GM21786 (cell line): ENCODE measurements around the gene CEACAM18.
A peak's percentile ranks its signal among the peaks of the same experiment; 100 is the strongest.
"Not testable (repeated sequence)": the region's sequence is repeated elsewhere in the genome, so short reads cannot be mapped to it uniquely, and the experiment has no call there.

Experiments
- ATAC-seq: cut with Tn5 transposase; IDR thresholded peaks from one replicate; pipeline ENCODE4 v1.9.1; 2021; ENCODE audit not compliant: unreplicated experiment

The CEACAM18 gene

DNA sequence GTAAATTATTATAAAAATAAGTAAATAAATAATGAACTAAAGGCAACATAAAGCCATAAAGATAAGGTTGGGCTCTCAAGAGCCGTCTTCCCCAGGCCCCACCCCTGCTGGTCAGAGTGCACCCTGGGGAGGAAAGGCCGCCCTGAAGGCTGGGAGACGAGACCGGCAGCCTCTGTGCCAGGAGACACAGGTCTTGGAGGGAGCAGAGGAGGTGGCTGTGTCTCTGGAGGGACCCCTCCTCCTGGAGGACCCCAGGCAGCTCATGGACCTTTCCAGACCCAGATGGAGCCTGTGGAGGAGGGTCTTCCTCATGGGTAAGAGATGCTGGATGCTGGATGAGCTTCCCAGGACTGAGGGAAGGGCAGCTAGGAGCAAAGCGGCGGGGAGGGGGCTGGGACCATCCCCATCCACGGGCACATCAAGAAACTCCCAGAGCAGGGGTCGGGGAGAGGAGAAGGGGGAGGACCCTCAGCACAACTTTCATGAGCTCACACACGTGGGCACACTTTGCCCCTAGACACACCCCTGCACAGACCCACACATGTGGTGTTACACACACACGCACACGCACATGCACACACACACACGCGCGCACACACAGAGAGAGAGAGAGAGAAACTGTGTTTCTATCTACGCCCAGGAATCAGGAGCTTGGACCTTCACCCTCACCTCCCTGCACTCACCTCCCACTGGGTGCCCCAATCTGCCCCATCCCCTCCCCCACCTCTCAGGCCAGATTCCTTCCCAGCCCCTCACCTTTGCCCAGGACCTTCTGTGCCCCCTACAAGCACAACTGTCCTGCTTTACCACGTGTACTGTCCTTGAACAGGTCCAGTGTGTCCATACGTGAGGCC lies at the start of gene CEACAM18:
Gene CEACAM18 (plus strand): TSS at position 159 of the 854 bp plus-strand sequence.
- ATAC-seq: no peak

DNA sequence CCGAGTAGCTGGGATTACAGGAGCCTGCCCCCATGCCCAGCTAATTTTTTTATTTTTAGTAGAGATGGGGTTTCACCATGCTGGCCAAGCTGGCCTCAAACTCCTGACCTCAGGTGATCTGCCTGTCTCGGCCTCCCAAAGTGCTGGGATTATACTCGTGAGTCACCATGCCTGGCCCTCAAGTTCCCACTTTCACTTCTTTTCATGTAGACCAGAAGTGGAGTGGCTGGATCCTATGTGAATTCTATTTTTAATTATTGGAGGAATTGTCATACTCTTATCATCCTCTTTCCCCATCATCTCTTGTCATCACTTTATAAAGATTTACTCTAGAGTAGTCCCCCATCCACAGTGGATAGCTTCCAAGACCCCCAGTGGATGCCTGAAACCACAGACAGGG lies 48.1 kb upstream of the CEACAM18 start:
- no peak for ATAC-seq

DNA sequence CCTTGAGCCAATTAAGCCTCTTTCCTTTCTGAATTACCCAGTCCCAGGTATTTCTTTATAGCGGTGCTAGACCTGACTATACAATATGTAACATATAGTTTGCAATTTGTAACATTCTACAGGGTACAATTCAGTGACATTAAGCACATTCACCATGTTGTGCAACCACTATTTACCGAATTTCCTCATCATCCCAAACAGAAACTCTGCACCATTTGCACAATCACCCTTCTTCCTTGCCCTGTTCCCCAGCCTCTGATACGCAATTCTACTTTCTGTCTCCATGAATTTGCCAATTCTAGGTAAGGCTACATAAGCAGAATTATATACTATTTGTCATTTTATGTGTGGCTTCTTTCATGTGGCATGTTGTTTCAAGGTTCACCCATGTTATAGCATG lies 47.2 kb upstream of the CEACAM18 start:
- ATAC-seq: no peak

DNA sequence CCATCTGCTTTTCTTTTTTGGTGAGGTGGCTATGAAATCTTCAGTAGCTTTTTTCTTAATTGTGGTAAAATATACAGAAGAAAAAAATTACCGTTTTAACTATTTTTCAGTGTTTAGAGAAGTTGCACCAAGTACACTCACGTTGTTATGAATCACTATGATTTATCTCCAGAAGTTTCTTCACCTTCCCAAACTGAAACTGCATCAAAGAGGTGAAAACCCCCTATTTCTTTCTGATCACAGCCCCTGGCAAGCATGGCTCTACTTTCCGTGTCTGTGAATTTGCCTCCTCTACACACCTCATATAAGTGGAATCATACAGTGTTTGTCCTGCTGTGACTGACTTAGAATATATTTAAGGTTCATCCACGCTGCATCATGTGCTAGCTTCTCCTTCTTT lies 45.3 kb upstream of the CEACAM18 start:
- no peak for ATAC-seq

DNA sequence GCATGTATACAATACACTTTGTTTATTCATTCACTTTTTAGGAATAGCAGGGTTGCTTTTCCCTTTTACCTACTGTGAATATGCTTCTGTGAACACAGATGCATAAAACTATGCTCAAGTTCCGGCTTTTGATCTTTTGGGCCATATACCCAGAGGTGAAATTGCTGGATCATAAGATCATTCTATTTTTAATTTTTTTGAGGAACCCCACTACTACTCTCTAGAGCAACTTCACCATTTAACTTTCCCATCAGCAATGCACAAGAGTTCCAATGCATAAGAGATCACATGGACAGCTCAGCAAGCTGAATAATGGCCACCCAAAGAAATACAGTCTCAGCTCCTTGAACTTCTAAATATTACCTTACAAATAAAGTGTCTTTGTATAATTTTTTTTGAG lies 43.9 kb upstream of the CEACAM18 start:
- ATAC-seq: no peak

DNA sequence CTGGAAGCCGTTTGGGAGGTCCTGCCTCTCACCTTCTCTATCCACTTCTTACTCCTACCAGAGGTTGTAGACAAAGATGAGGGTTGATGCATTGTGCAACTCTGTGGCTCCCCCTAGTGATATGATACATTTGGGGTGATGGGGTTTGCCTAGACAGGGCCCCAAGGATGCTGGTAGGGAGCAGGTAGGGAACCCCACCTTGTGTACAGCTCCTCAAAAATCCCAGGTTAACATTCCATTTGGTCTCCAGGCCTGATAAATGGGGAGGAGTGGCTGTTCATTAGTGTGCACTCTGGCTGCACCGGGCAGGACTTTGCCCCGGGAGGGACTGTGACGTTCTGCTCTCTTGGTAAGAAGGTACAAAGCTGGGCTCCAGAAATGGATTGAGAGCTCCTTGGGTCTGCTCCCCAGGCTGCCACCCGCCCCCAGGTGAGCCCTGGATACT lies 39.3 kb upstream of the CEACAM18 start:
- ATAC-seq: no peak

DNA sequence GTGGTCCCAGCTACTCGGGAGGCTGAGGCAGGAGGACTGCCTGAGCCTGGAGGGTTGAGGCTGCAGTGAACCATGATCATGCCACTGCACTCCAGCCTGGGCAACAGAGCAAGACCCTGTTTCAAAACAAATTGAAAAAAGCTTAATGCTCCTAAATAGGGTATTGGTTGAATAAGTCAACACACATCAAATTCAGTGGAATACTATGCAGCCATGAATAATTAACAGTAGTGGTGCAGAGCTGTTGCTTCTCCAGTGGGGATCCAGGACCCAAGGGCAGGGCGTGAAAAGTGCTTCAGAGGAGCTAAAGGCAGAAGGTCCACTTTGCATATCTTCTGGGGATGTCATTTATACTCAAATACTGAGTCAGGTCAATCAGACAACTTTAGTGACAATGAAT lies 38.3 kb upstream of the CEACAM18 start:
- ATAC-seq: no peak

DNA sequence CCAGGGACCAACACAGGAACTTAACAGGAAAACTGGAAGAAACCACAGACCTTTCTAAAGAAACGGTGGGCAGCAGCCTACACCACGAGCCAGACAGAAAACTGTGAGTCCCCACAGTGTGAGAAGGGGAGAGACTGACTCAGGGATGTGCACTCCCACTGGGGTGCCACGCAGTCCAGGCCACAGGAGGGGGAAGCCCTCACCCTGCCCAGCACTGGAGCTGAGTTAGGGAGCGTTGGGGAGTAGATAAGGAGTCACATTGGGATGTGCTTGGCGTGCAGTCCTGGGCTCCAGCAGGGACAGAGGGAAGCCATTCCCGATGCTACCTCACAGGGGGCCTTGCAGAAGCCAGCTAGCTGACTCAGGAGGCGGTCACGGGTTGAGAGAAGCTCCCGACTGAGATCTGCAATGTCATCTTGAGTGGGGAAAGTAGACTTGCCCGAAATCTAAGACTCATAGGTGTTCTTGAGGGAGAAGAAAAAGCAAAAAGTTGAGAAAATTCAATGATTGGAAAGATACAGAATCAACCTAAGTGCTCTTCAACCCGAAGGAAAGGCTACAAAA lies 37.4 kb upstream of the CEACAM18 start:
- no peak for ATAC-seq

DNA sequence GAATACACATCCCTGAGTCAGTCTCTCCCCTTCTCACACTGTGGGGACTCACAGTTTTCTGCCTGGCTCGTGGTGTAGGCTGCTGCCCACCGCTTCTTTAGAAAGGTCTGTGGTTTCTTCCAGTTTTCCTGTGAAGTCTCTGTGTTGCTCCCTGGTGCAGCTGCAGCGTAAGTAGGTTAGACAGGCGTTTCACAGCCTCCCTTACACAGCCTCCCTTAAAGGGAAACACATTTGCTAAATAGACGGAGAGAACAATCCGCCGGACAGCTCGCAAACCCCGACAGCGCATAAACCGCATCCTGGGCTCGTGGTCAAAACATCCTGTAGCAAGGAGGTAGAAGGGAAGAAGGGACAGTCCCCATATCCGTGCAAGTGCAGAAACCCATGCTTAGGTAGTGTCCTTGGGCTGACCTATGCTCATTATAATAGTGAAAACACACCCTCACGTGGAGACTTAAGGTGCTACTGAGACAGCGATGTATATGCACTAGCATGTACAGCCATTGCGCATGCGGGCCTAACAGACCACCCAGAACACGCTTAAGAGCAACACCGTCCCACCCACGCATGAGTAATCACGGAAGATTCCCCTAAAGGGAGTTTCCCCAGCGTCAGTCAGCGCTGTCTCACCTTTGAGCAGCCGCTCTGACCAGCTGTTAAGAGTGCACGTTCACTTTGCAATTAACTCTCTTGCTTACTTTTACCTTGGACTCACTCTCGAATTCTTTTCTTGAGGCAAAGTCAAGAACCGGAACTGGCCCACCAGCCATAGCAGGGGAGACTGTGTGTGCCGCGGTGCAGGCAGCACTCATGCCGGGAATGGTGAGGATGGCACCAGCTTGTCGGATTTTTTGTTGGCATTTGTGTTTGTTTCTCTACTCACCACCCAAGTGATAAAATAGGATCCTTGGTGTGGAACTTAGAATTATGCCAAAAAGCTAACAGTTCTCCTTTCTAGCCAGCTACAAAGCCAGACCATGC lies 36.6 kb upstream of the CEACAM18 start:
- peak; percentile 93 for ATAC-seq

DNA sequence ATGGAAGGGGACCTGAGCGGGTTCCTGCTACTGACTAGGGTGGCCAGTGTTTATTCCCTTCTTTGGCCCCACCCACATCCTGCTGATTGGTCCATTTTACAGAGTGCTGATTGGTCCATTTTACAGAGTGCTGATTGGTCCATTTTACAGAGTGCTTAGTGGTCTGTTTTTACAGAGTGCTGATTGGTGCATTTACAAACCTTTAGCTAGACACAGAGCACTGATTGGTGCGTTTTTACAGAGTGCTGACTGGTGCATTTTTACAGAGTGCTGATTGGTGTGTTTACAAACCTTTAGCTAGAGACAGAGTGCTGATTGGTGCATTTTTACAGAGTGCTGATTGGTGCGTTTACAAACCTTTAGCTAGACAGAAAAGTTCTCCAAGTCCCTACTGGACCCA lies 30.8 kb upstream of the CEACAM18 start:
- ATAC-seq: not testable (repeated sequence)

DNA sequence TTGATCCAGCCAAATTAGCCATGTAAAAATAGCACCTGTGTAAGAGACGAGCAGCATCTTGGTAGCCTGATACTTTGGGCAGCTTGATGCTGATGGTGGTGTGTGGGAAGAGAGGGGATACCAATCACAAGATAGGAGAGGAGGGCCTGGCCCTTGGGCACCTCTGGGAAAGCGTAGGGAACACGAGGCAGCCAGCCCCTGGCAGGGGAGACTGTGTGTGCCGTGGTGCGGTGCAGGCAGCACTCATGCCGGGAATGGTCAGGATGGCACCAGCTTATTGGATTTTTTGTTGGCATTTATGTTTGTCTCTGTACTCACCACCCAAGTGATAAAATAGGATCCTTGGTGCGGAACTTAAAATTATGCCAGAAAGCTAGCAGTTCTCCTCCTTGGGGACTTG lies 30.3 kb upstream of the CEACAM18 start:
- no peak for ATAC-seq

DNA sequence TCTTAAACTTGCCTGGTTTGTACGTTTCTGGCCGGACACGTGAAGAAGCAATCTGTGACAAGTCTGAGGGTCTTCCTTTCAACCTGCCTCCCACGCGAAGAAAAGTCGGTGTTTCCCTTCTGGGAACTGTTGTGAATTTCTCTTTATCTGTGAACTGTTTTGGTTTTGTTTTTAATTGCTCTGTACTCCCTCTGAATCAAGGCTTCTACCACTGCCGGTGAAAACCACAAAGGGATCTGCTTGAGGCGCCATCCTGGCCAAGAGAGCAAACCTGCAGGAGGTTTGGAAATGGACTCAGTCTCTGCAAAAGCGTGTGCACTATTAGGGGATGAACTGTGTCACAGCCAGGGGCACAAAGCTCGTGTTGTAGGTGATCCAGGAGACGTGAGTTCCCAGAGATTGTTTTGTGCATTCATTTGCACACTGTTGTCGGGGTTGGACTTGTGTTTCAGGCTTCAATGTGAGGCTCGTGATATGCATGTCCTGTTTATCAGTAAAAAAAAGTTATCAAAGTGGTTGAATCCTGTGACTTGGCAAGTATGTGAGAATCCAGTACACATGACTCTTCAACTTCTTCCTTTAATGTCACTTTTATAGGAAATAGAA lies 29.8 kb upstream of the CEACAM18 start:
- ATAC-seq: no peak

DNA sequence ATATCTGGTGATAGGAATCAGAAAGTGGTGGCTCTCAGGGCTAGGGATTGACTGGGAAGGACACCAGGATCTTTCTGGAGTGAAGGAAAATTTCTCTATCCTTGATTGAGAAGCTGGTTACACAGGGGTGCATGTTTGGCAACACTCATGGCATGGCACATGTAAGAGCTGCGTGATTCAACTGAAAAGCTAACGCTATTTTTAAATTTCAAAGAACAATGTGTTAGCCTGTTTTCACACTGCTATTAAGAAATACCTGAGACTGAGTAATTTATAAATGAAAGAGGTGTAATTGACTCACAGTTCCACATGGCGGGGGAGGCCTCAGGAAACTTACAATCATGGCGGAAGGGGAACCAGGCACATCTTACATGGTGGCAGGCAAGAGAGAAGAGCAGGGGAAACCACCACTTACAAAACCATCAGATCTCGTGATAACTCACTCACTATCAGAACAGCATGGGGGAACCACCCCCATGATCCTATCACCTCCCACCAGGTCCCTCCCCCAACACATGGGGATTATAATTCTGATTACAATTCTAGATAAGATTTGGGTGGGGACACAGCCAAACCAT lies 27.5 kb upstream of the CEACAM18 start:
- no peak for ATAC-seq

DNA sequence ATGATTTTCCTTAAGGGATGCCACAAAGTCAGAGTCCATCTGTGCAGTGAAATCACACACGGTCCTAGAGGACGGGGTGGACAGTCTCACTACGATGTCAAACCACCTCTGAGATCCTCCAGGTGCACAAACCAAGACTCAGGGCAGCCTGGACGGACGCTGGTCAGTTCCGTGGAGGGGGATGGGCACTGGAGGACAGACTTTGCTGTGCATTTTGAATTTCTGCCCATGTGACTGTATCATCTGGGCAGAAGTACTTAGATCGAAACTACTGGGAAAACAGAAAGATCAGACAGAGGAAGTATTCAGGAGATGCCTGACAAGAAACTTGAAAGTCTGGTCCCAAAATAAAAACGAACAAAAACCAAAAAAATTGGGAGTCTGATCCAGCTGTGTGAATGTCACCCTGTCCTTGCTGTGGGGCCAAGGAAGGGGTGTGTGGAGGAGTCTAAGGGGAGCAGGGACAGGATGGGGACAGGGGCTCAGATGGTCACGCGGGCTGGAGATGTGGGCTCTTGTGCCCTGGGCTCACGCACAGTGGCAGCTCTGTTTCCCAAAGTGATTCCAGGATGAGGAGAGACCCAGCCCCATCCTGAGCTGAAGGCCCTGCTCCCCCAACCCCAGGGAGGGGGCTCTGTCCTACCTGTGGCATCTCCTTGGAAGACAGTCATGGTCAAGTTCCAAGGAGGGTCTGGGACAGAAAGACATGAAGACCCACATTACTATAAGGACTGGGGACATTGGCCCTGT lies 21.6 kb upstream of the CEACAM18 start:
- ATAC-seq: no peak

DNA sequence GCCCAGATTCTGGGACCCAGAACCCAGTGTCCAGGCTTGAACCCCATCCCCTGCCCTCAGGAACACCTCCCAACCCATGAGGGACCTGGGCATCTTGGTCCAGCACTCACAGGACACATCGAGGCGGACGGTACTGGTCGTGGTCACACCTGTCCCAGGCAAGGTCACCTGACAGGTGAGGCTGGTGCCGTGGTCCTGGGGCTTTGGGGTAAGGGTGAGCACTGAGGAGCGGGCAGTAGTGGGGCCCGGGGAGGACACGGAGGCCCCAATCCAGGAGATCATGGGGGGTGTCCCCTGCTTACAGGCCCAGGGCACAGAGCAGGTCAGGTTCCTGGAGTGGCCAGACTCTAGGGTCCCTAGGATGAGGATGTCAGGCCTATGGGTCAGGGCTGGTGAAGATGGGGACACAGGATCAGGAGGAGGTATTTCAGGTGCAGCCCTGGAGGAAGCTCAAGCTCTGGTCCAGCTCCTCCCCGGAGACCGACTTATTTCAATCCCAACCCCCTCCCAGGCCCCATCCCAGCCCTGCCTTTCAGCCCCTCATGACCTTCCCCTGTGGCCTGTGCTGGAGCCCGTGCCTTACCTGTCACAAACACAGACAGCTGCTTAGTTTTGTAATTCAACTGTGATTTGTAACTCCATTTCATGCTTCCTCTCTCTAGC lies 20.9 kb upstream of the CEACAM18 start:
- ATAC-seq: no peak

DNA sequence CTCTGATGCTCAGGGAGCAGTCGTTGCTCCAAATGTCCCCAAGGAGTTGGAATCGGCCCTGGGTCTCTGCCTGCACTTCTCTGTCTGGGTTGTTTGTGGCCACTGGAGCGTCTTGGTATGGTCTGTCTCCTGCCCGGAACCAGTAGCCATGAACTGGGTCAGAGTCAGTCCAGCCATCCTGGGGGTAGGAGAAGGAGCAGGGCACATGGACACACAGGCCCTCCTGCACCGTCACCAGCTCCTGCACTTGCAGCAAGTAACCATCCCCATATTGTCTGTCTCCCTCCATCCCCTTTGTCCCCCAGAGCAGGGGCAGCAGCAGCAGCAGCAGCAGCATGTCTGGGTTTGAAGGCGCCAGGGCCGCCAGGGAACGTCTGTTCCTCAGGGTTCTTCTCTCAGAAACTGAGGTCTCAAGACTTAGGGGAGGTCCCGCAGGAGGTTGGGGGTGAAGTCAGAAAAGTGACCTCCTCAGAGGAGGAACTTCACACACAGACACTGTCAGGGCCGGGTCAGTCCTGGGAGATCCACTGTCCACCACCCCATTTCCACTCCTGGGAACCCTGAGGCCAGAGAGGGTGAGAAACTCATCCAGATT lies 20.2 kb upstream of the CEACAM18 start, which contains the start of gene SIGLEC8:
Gene SIGLEC8 (minus strand): TSS at position 404 of the 595 bp plus-strand sequence. CDS start 67 bp downstream, at position 337.
- no peak for ATAC-seq

DNA sequence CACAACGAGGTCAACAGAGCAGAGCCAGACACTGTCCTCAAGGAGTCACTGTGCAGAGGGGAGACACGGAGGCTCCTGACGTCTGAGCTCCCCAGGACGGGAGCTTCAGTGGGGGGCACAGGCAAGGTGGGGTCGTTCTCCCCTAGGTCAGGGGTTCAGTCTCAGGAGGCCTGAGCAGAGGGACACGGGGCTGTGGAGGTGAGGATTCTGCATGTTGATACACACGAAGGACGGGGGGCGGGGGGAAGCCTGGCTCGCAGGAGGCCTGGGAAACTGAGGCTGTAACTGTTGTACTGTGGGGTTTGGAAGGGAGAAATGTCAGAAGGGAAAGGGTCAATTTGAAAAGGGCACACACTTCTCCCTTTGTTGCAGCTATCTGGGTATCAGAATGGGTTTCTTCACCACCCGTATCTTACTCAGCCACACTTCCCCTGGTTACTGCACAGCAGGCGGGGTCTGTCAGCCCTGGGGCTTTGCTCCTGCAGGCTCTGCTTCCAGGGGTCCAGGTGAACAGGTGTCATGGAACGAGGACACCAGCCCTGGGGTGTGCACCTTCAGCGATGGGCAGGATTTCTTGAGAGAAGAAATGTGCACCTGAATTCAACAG lies 19.3 kb upstream of the CEACAM18 start:
- ATAC-seq: no peak

DNA sequence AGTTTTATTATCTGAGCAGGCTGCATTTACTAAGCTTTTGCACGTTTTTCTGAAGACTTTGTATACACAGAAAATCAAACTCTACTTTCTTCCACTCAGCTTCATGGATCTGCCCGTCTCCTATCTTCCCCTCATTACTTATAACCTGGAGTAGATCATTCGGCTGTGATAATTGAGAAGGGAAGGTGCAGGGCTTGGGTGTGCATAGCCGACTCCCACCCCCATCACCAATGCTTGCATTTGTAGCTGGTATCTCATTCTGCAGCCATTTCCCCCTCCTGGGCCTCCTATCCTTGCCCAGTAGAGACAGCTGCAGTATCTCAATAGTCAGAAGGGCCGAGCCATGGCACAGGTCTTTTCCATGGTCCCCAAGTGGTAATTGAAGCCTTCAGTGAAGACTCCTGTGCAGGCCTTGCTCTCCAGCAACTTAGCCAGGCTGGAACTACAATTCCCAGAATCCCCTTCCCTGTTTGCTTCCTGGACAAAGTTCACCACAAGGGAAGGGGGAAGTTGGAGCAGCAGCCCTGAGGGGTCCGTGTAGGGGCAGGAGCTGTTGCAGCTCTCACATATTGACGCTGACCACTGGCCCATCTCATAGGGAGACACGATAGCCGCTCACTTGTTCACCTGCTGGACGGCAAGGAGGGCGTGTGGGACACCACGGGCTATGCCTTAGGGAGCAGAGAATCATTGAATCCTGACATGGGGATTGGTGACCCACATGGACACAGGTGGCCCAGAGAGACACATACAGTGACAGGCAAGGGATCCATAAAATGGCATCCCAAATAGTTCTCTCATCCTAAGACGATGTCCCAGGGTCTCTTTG lies 18.0 kb upstream of the CEACAM18 start:
- ATAC-seq: no peak
